A673 (cell line): ENCODE measurements around the gene MOK.

ENCODE experiments used
- EZH2 ChIP-seq: fragments of 200-600 bp; sonication (generic); IDR thresholded peaks from 2 replicates; pipeline ENCODE4 v1.6.1; 2017; ENCODE audit warnings: borderline replicate concordance, low read depth, mild to moderate bottlenecking, mixed read lengths, antibody characterized with exemption, low read length; ENCODE audit not compliant: poor library complexity, severe bottlenecking
- TF ChIP-seq, protein P1 (sequence below): fragments of 300-800, 200-600 bp; sonication (generic); conservative IDR thresholded peaks from 2 replicates; pipeline ENCODE4 v1.5.1; 2017; ENCODE audit warnings: low read depth, mild to moderate bottlenecking, antibody characterized with exemption, low read length, moderate library complexity, mixed read lengths

DNA sequence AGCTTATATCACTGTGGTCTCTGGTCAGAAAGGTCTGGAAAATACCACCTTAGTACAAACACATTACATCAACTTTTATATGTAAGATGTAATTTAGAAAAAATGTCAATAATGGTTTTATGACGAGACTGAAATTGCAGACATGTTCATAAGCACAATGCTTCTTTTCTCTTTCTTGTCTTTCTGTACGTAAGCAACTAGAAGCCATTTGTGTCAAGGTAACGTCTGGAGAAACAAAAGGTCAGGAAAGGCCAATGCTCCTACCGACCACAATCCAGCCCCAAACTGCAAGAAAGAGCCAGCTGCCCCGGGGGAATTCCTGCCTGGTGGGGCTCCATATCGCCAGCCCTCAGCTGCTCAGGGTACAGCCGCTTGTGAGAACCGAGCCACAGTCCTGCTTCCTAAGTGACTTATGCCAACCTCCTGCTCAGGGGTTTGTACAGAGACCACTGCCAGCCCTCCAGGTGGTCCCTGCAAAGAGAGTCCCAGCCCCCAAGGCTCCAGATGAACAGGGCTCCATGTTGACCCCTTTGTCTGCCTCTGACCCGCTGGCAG, 20.9 kb upstream of the MOK start:
- TF ChIP-seq, protein P1, sequence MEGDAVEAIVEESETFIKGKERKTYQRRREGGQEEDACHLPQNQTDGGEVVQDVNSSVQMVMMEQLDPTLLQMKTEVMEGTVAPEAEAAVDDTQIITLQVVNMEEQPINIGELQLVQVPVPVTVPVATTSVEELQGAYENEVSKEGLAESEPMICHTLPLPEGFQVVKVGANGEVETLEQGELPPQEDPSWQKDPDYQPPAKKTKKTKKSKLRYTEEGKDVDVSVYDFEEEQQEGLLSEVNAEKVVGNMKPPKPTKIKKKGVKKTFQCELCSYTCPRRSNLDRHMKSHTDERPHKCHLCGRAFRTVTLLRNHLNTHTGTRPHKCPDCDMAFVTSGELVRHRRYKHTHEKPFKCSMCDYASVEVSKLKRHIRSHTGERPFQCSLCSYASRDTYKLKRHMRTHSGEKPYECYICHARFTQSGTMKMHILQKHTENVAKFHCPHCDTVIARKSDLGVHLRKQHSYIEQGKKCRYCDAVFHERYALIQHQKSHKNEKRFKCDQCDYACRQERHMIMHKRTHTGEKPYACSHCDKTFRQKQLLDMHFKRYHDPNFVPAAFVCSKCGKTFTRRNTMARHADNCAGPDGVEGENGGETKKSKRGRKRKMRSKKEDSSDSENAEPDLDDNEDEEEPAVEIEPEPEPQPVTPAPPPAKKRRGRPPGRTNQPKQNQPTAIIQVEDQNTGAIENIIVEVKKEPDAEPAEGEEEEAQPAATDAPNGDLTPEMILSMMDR = no peak
- no peak for TF ChIP-seq EZH2
